H1 (cell line): Measurements from ENCODE around the gene MACROD2. TPM values are rescaled to one million over a fixed set of nuclear protein-coding genes. Genes with fewer than 3 reads are reported as not detected.

ENCODE experiments used
- CTCF ChIA-PET: fragments of 300-600 bp; sonication (Branson Sonifier 250); formaldehyde crosslinking; loops from one replicate; lab custom pipeline; 2021; ENCODE audit not compliant: partially characterized antibody; lab: Charles Lee
- POLR2A ChIA-PET: fragments of 300-600 bp; sonication (Branson Sonifier 250); formaldehyde crosslinking; loops from one replicate; lab custom pipeline; 2021; ENCODE audit warnings: inconsistent platforms; ENCODE audit not compliant: partially characterized antibody; lab: Charles Lee
- DNase-seq, 2 experiments: peaks; one replicate each; pipeline versions ENCODE4 v3.0.0 to v3.0.0-alpha.2; 2010 to 2022; ENCODE audit warnings: low spot score in 2 of 2, low read depth in 1 of 2, mixed read lengths in 1 of 2
- FAIRE-seq: peaks from 2 replicates; lab custom pipeline; 2011; peaks lifted over from hg19 to GRCh38; lab: Jason Lieb, UNC
- H2AFZ ChIP-seq: 2 replicates; pipeline ENCODE4 v1.8.1; 2012; ENCODE audit warnings: low read length, inconsistent platforms
- H2AK5ac ChIP-seq: 2 replicates; pipeline ENCODE4 v1.6.1; 2013; ENCODE audit warnings: low read depth, low read length
- H2BK120ac ChIP-seq: replicated peaks from 2 replicates; pipeline ENCODE3; 2013; ENCODE audit warnings: low read depth, low read length, inconsistent platforms
- H2BK12ac ChIP-seq: 2 replicates; pipeline ENCODE4 v1.6.1; 2013; ENCODE audit warnings: low read depth, low read length
- H2BK15ac ChIP-seq: 2 replicates; pipeline ENCODE4 v1.6.1; 2013; ENCODE audit warnings: low read length
- H2BK20ac ChIP-seq: 2 replicates; pipeline ENCODE4 v1.6.1; 2013; ENCODE audit warnings: low read length
- H2BK5ac ChIP-seq: 2 replicates; pipeline ENCODE4 v1.6.1; 2013; ENCODE audit warnings: low read depth, low read length
- H3K14ac ChIP-seq: 2 replicates; pipeline ENCODE4 v1.6.1; 2013; ENCODE audit warnings: inconsistent platforms; ENCODE audit not compliant: insufficient read length
- H3K18ac ChIP-seq: 2 replicates; pipeline ENCODE4 v1.6.1; 2013; ENCODE audit warnings: low read length; ENCODE audit errors: extremely low read depth
- H3K23ac ChIP-seq: 2 replicates; pipeline ENCODE4 v1.6.1; 2013; ENCODE audit warnings: inconsistent platforms; ENCODE audit not compliant: insufficient read length
- H3K23me2 ChIP-seq: 2 replicates; pipeline ENCODE4 v1.6.1; 2013; ENCODE audit warnings: low read depth, low read length
- H3K27ac ChIP-seq: 2 replicates; pipeline ENCODE4 v1.6.1; 2011; ENCODE audit warnings: low read depth, low read length, inconsistent platforms
- H3K27me3 ChIP-seq, 4 experiments: replicated peaks in 1 of 4; 1 replicate in 1 of 4; 2 replicates in 3 of 4; pipeline versions ENCODE4 v1.6.1 to v1.8.1; 2011 to 2013; ENCODE audit warnings: low read length in 3 of 4, mild to moderate bottlenecking in 3 of 4, inconsistent platforms in 2 of 4, mixed read lengths in 2 of 4, moderate library complexity in 1 of 4; ENCODE audit not compliant: control insufficient read depth in 3 of 4, insufficient read depth in 3 of 4; ENCODE audit errors: extremely low read depth in 1 of 4
- H3K36me3 ChIP-seq, 4 experiments: 2 replicates each; pipeline versions ENCODE4 v1.6.1 to v1.8.1; 2011 to 2013; ENCODE audit warnings: mild to moderate bottlenecking in 4 of 4, low read length in 3 of 4, moderate library complexity in 2 of 4, control low read depth in 1 of 4, inconsistent platforms in 1 of 4; ENCODE audit not compliant: insufficient read depth in 4 of 4, control insufficient read depth in 2 of 4
- H3K4ac ChIP-seq: replicated peaks from 2 replicates; pipeline ENCODE3; 2013; ENCODE audit warnings: low read length, low read depth, mixed read lengths, inconsistent platforms; ENCODE audit not compliant: insufficient read length
- H3K4me1 ChIP-seq, 4 experiments: replicated peaks in 1 of 4; 1 replicate in 1 of 4; 2 replicates in 3 of 4; pipeline versions ENCODE4 v1.6.1 to v1.8.1; 2011 to 2013; ENCODE audit warnings: low read length in 3 of 4, inconsistent platforms in 2 of 4, mixed read lengths in 1 of 4; ENCODE audit not compliant: insufficient read depth in 4 of 4, control insufficient read depth in 3 of 4
- H3K4me2 ChIP-seq, 2 experiments: 2 replicates each; pipeline versions ENCODE4 v1.6.1 to v1.8.1; 2011 to 2013; ENCODE audit warnings: low read depth in 2 of 2, low read length in 2 of 2, control low read depth in 1 of 2, inconsistent platforms in 1 of 2, mild to moderate bottlenecking in 1 of 2; ENCODE audit not compliant: insufficient read depth in 1 of 2
- H3K4me3 ChIP-seq, 4 experiments: fragments of 200-600, 300-600 bp in 1 of 4; sonication (generic), shearing (Covaris generic), sonication (Bioruptor Twin) in 1 of 4; 2 replicates each; pipeline versions ENCODE4 v1.5.1 to v1.8.1; 2011 to 2016; ENCODE audit warnings: low read length in 4 of 4, low read depth in 3 of 4, control low read depth in 2 of 4, inconsistent platforms in 2 of 4, mild to moderate bottlenecking in 2 of 4, mixed read lengths in 1 of 4, moderate library complexity in 1 of 4; ENCODE audit not compliant: insufficient read depth in 2 of 4; ENCODE audit errors: extremely low read depth in 1 of 4
- H3K56ac ChIP-seq: replicated peaks from 2 replicates; pipeline ENCODE3; 2013; ENCODE audit warnings: low read depth, mild to moderate bottlenecking, mixed read lengths, low read length, inconsistent platforms; ENCODE audit not compliant: insufficient read length
- H3K79me1 ChIP-seq: 2 replicates; pipeline ENCODE4 v1.6.1; 2013; ENCODE audit warnings: low read depth, low read length, control low read depth
- H3K79me2 ChIP-seq, 2 experiments: 2 replicates each; pipeline versions ENCODE4 v1.6.1 to v1.8.1; 2012 to 2013; ENCODE audit warnings: low read length in 2 of 2, mild to moderate bottlenecking in 2 of 2, inconsistent platforms in 1 of 2; ENCODE audit not compliant: insufficient read depth in 2 of 2, control insufficient read depth in 1 of 2
- H3K9ac ChIP-seq, 4 experiments: replicated peaks in 1 of 4; 1 replicate in 1 of 4; 2 replicates in 3 of 4; pipeline versions ENCODE4 v1.6.1 to v1.8.1; 2011 to 2013; ENCODE audit warnings: low read depth in 3 of 4, low read length in 3 of 4, control low read depth in 2 of 4, mild to moderate bottlenecking in 2 of 4, moderate library complexity in 2 of 4, inconsistent platforms in 1 of 4; ENCODE audit errors: extremely low read depth in 1 of 4
- H3K9me3 ChIP-seq, 2 experiments: 2 replicates each; pipeline versions ENCODE4 v1.6.1 to v1.8.1; 2012 to 2013; ENCODE audit warnings: mild to moderate bottlenecking in 2 of 2, moderate library complexity in 2 of 2, control low read depth in 1 of 2, inconsistent platforms in 1 of 2, low read depth in 1 of 2, low read length in 1 of 2, mixed read lengths in 1 of 2; ENCODE audit not compliant: insufficient read depth in 2 of 2
- H4K20me1 ChIP-seq, 2 experiments: replicated peaks in 1 of 2; 2 replicates each; pipeline versions ENCODE3 to v1.8.1; 2011 to 2013; ENCODE audit warnings: inconsistent platforms in 2 of 2, low read length in 2 of 2, mild to moderate bottlenecking in 1 of 2; ENCODE audit not compliant: insufficient read depth in 2 of 2, control insufficient read depth in 1 of 2
- H4K5ac ChIP-seq: 2 replicates; pipeline ENCODE4 v1.6.1; 2013; ENCODE audit warnings: low read length, low read depth, mixed read lengths, inconsistent platforms; ENCODE audit not compliant: insufficient read length
- H4K8ac ChIP-seq: 2 replicates; pipeline ENCODE4 v1.8.0; 2013; ENCODE audit warnings: mild to moderate bottlenecking, moderate library complexity, low read length, inconsistent platforms; ENCODE audit not compliant: insufficient read depth; ENCODE audit errors: extremely low read depth
- H4K91ac ChIP-seq: replicated peaks from 2 replicates; pipeline ENCODE3; 2013; ENCODE audit warnings: low read length, mixed read lengths, inconsistent platforms; ENCODE audit not compliant: insufficient read length
- CHD2 ChIP-seq: IDR thresholded peaks from 2 replicates; pipeline ENCODE4 v1.6.1; 2012; ENCODE audit warnings: low read length, improper control_type of control experiment
- EP300 ChIP-seq, 2 experiments: IDR thresholded peaks; 1 replicate in 1 of 2; 2 replicates in 1 of 2; pipeline ENCODE4 v1.6.1; 2011 to 2012; ENCODE audit warnings: low read depth in 2 of 2, low read length in 2 of 2, mild to moderate bottlenecking in 2 of 2, borderline replicate concordance in 1 of 2, inconsistent platforms in 1 of 2, moderate library complexity in 1 of 2
- GABPA ChIP-seq: IDR thresholded peaks from 2 replicates; pipeline ENCODE4 v1.6.1; 2011; ENCODE audit warnings: mild to moderate bottlenecking, low read length, moderate library complexity, borderline replicate concordance; ENCODE audit not compliant: insufficient read depth
- KDM1A ChIP-seq: fragments of 200-600, 300-600 bp; sonication (generic); IDR thresholded peaks from 2 replicates; pipeline ENCODE4 v1.7.1; 2016; ENCODE audit warnings: mild to moderate bottlenecking, low read length, borderline replicate concordance
- ZNF274 ChIP-seq: IDR thresholded peaks from 2 replicates; pipeline ENCODE4 v1.7.0; 2012; ENCODE audit warnings: low read length, borderline replicate concordance; ENCODE audit errors: extremely low read depth
- WGBS, 2 experiments: shearing (Covaris generic) in 1 of 2; methylation state at CpG; one replicate each; pipeline versions ENCODE4 v1.1.6 to v1.1.7; 2013 to 2015; ENCODE audit warnings: low lambda C conversion rate in 2 of 2, mixed read lengths in 2 of 2, inconsistent platforms in 1 of 2, low coverage in 1 of 2, missing lambda C conversion rate in 1 of 2; ENCODE audit not compliant: insufficient replicate concordance in 2 of 2, insufficient coverage in 1 of 2, insufficient read length in 1 of 2; ENCODE audit errors: extremely low coverage in 1 of 2, missing lambda C conversion rate in 1 of 2; 5-methylcytosine and 5-hydroxymethylcytosine counted together
- polyA plus RNA-seq, 7 experiments: library from polyadenylated mRNA; depleted of rRNA in 3 of 7; stranded (reverse) in 5 of 7; unstranded in 2 of 7; fragments of >200 nt in 5 of 7; fragments of 200-250 nt in 2 of 7; gene quantifications; 1 replicate in 5 of 7; 2 replicates in 1 of 7; 4 replicates in 1 of 7; pipeline versions ENCODE4 v1.2.1 to v1.2.3, GENCODE V29; 2011 to 2013; ENCODE audit warnings: missing spikeins in 2 of 7, mixed read lengths in 2 of 7
- total RNA-seq: library from RNA; stranded (reverse); fragmentation: NEBNext Ultra II Directional; extraction: Animal tissue kit (Norgen Biotek cat#: 25700); gene quantifications from 2 replicates; pipeline ENCODE4 v1.2.1, GENCODE V29; 2021
- TF ChIP-seq, protein P1 (sequence below): IDR thresholded peaks from 2 replicates; pipeline ENCODE4 v1.6.1; 2011; ENCODE audit warnings: low read depth, mild to moderate bottlenecking, low read length; ENCODE audit not compliant: insufficient read depth
- TF ChIP-seq, protein P2 (sequence below): IDR thresholded peaks from 2 replicates; pipeline ENCODE4 v1.6.1; 2012; ENCODE audit warnings: inconsistent platforms

The MACROD2 gene
- total and polyA plus RNA-seq, 2 of the 8 experiments (the other 6 are each of a cell fraction or from before 2014, with no cell fraction given) = 0.70 to 3.9 TPM

DNA sequence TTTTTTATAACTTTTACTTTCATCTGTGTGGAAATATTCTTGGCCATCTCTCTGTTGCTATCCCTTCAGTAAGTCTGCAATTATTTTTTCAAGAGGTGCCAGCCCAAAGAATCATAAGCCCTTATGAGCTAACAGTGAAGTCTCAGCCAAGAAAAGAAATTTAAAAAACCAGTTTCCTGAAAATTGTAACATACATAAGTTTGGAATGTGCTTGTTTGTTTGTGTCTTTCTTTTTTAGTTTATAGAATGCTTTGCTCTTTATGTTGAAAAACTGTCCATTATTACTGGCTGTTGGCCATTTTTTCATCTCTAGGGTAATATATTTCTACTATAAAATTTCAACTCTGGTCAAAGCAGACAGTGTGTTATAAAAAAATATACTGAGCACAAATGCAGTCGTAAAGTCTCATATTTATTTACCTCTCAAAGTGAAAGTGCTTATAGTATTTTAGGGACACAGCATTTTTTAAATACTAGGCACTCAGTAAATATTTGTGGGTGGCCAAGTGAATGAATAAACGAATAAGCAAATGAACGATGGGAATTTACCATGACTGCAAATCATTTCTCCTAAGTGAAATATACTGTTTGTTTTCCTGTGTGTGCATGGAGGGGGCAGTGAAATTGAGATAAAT, 1918.2 kb downstream of the MACROD2 start:
- H4K5ac ChIP-seq = no peak overlapping the region
- H3K9ac ChIP-seq = no peak overlapping the region
- no peak overlapping the region for H2BK120ac ChIP-seq
- ChIA-PET POLR2A (no interaction called here), CTCF (interaction anchor here (1.1 kb wide), 1 partner anchor 16 kb away, joined by 3 read pairs; no protein-coding TSS in a partner anchor)
- no peak for TF ChIP-seq KDM1A
- no peak for TF ChIP-seq EP300 (IDR thresholded peaks at IDR 0.05; ENCODE audit: borderline replicate concordance in 1 of 2, low read depth in 2 of 2, low read length in 2 of 2)
- no peak for TF ChIP-seq GABPA
- TF ChIP-seq ZNF274 = no peak
- TF ChIP-seq, protein P1, sequence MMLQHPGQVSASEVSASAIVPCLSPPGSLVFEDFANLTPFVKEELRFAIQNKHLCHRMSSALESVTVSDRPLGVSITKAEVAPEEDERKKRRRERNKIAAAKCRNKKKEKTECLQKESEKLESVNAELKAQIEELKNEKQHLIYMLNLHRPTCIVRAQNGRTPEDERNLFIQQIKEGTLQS = no peak
- TF ChIP-seq CHD2 = no peak
- TF ChIP-seq, protein P2, sequence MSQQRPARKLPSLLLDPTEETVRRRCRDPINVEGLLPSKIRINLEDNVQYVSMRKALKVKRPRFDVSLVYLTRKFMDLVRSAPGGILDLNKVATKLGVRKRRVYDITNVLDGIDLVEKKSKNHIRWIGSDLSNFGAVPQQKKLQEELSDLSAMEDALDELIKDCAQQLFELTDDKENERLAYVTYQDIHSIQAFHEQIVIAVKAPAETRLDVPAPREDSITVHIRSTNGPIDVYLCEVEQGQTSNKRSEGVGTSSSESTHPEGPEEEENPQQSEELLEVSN = no peak
- H4K20me1 ChIP-seq = no peaks in the 10 kb centered on the region
- no peak overlapping the region for H4K8ac ChIP-seq
- FAIRE-seq (no peak), DNase-seq (no peak)
- H3K27ac ChIP-seq = no peak overlapping the region
- H2AFZ ChIP-seq = 0 out of 2 replicates have a peak overlapping the region, but pooled peaks have one; percentile 65
- H3K23me2 ChIP-seq = no peaks in the 10 kb centered on the region; the same call in 1 of the 2 replicates
- no peaks in the 10 kb centered on the region for H3K79me1 ChIP-seq
- H3K14ac ChIP-seq = no peak overlapping the region
- H2BK15ac ChIP-seq = no peak overlapping the region
- no peak overlapping the region for H2BK12ac ChIP-seq
- no peak overlapping the region for H4K91ac ChIP-seq
- no peaks in the 10 kb centered on the region; a peak in 1 of 4 replicates for H3K9me3 ChIP-seq
- H3K4me3 ChIP-seq = no peak overlapping the region
- H3K4me2 ChIP-seq = no peak overlapping the region
- H3K23ac ChIP-seq = no peak overlapping the region
- H2BK20ac ChIP-seq = no peak overlapping the region
- no peak overlapping the region for H3K18ac ChIP-seq
- H3K79me2 ChIP-seq = no peaks in the 10 kb centered on the region
- H2BK5ac ChIP-seq = no peak overlapping the region
- H3K27me3 ChIP-seq = no peaks in the 10 kb centered on the region
- H3K4ac ChIP-seq = no peak overlapping the region
- 87% methylated on average over 3 of the region's 3 CpGs; no CpG with 5 or more reads in 1 of the 2 experiments for WGBS, 2 experiments
- no peaks in the 10 kb centered on the region for H3K36me3 ChIP-seq
- no peak overlapping the region for H3K56ac ChIP-seq
- H2AK5ac ChIP-seq = no peak overlapping the region
- peaks cover 0 to 3% (median 0%) of the 10 kb centered on the region in 4 experiments; a peak in 3 of 7 replicates for H3K4me1 ChIP-seq
